Measurements from ENCODE around the gene NAP1L1.
A peak's percentile ranks its signal among the peaks of the same experiment; 100 is the strongest.

Gene NAP1L1

DNA sequence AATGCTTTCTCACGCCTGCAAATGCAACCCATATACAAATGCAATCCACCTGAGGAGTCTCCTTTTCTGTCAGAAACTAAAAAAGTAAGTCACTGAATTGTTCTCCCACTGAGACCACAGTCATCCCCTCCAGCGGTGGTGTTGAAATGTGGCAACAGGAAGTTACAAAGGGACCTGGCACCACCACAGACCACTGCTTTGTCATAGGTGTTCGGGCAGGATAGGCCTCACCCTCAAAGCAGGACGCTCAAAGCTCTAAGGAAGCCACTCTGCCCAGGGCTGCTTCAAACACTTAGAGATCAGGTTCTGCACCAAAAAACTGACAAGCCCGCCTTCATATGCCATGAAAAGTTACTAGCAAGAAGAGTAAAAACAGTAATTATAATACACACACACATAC, 64.2 kb downstream of the NAP1L1 start:
- Histone ChIP-seq H3K36me3 (peaks cover 2% of the 10 kb centered on the region; the same call in 1 of the 2 replicates), H3K27me3 (ENCODE audit: insufficient read depth, low read depth, severe bottlenecking) (no peaks in the 10 kb centered on the region), H3K4me3 (ENCODE audit: low read depth, low read length) (no peak overlapping the region), H3K9me3 (ENCODE audit: severe bottlenecking) (no peaks in the 10 kb centered on the region), H3K27ac (no peak overlapping the region)
- DNase-seq, result no peak
- TF ChIP-seq, protein P1, sequence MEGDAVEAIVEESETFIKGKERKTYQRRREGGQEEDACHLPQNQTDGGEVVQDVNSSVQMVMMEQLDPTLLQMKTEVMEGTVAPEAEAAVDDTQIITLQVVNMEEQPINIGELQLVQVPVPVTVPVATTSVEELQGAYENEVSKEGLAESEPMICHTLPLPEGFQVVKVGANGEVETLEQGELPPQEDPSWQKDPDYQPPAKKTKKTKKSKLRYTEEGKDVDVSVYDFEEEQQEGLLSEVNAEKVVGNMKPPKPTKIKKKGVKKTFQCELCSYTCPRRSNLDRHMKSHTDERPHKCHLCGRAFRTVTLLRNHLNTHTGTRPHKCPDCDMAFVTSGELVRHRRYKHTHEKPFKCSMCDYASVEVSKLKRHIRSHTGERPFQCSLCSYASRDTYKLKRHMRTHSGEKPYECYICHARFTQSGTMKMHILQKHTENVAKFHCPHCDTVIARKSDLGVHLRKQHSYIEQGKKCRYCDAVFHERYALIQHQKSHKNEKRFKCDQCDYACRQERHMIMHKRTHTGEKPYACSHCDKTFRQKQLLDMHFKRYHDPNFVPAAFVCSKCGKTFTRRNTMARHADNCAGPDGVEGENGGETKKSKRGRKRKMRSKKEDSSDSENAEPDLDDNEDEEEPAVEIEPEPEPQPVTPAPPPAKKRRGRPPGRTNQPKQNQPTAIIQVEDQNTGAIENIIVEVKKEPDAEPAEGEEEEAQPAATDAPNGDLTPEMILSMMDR (IDR thresholded peaks at IDR 0.05; ENCODE audit: low read depth, low read length), result no peak

GRCh38 chr12:76018672-76019071, 65.8 kb downstream of the NAP1L1 start:
- no peaks in the 10 kb centered on the region for H3K9me3 ChIP-seq (ENCODE audit: severe bottlenecking)
- no peaks in the 10 kb centered on the region for H3K36me3 ChIP-seq
- no peak overlapping the region for H3K27ac ChIP-seq
- TF ChIP-seq, protein P1 (IDR thresholded peaks at IDR 0.05; ENCODE audit: low read depth, low read length), result no peak
- H3K27me3 ChIP-seq (ENCODE audit: insufficient read depth, low read depth, severe bottlenecking), result no peaks in the 10 kb centered on the region
- H3K4me3 ChIP-seq (ENCODE audit: low read depth, low read length), result no peak overlapping the region
- DNase-seq, result no peak

- no peaks in the 10 kb centered on the region for H3K36me3 ChIP-seq
- no peaks in the 10 kb centered on the region for H3K9me3 ChIP-seq (ENCODE audit: severe bottlenecking)
- no peak for DNase-seq
- no peak overlapping the region for H3K27ac ChIP-seq
- TF ChIP-seq, protein P1 (IDR thresholded peaks at IDR 0.05; ENCODE audit: low read depth, low read length), result no peak
- H3K4me3 ChIP-seq (ENCODE audit: low read depth, low read length), result no peak overlapping the region
- H3K27me3 ChIP-seq (ENCODE audit: insufficient read depth, low read depth, severe bottlenecking), result no peaks in the 10 kb centered on the region
These were observed 66.4 kb downstream of the NAP1L1 start for GRCh38 chr12:76018111-76018510.

- no peak overlapping the region for H3K4me3 ChIP-seq (ENCODE audit: low read depth, low read length)
- TF ChIP-seq, protein P1 (IDR thresholded peaks at IDR 0.05; ENCODE audit: low read depth, low read length), result no peak
- H3K27me3 ChIP-seq (ENCODE audit: insufficient read depth, low read depth, severe bottlenecking), result no peaks in the 10 kb centered on the region
- 0 out of 2 replicates have a peak, but pooled peaks cover 2% of the 10 kb centered on the region for H3K36me3 ChIP-seq
- H3K9me3 ChIP-seq (ENCODE audit: severe bottlenecking), result no peaks in the 10 kb centered on the region
- no peak for DNase-seq
- no peak overlapping the region for H3K27ac ChIP-seq
These were observed 70.5 kb downstream of the NAP1L1 start for GRCh38 chr12:76014007-76014406.

DNA sequence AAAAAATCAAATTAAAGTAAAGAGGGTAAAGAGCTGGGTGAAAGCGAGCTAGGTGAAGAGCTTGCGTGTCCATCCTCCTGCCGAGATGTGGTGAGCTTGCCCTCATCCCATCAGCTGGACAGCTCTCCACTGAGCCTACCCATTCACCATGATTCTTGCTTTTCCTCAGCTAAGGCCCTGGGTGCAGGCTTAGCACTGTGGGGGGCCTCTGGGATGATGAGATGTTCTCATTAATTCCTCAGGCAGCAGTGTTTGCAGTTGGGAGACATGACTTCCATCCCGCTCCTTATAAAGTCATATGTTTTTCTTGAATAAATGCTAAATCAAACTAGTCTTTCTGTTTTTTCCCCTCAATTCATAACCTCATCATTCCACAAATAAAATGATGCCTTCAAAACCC, 70.9 kb downstream of the NAP1L1 start:
- Histone ChIP-seq H3K36me3 (0 out of 2 replicates have a peak, but pooled peaks cover 2% of the 10 kb centered on the region), H3K4me3 (ENCODE audit: low read depth, low read length) (no peak overlapping the region), H3K27ac (no peak overlapping the region; the same call in 1 of the 2 replicates), H3K9me3 (ENCODE audit: severe bottlenecking) (no peaks in the 10 kb centered on the region), H3K27me3 (ENCODE audit: insufficient read depth, low read depth, severe bottlenecking) (no peaks in the 10 kb centered on the region)
- DNase-seq, result no peak
- TF ChIP-seq, protein P1 (IDR thresholded peaks at IDR 0.05; ENCODE audit: low read depth, low read length), result no peak

DNA sequence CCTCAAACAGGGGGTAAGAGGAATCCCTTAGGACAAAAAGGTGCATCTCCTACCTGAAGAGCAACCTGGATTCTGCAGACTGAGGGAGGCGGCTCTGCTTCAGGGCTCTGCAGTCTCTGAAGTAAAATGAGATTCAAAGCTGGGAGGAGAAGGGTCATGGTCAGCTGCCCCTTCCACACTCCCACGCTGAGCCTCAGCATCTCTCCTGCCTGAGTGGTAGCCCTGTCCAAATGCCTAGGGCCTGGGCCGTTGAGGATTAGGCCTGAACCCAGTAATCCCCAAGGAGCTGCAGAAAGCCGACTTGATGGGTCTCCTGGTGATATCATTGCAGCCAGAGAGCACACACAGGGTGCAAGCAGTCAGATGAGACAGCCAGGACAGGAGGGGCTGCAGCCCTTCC, 71.8 kb downstream of the NAP1L1 start:
- Histone ChIP-seq H3K4me3 (ENCODE audit: low read depth, low read length) (peak overlapping the region; percentile 40), H3K36me3 (0 out of 2 replicates have a peak, but pooled peaks cover 2% of the 10 kb centered on the region), H3K27me3 (ENCODE audit: insufficient read depth, low read depth, severe bottlenecking) (no peaks in the 10 kb centered on the region), H3K9me3 (ENCODE audit: severe bottlenecking) (no peaks in the 10 kb centered on the region), H3K27ac (peak overlapping the region; percentile 62)
- TF ChIP-seq, protein P1 (IDR thresholded peaks at IDR 0.05; ENCODE audit: low read depth, low read length), result no peak
- peak; percentile 87 for DNase-seq
